ENCODE results near the gene DENND4B.
A peak's percentile ranks its signal among the peaks of the same experiment; 100 is the strongest.

DENND4B gene

GRCh38 chr1:153944005-153944826 lies 2.3 kb downstream of the DENND4B start:
- no peak for DNase-seq

GRCh38 chr1:153942766-153943549 lies 3.6 kb downstream of the DENND4B start:
- no peak for DNase-seq

- DNase-seq = no peak
Measured at GRCh38 chr1:153941826-153942725, 4.4 kb downstream of the DENND4B start.

GRCh38 chr1:153940756-153941155 lies 5.8 kb downstream of the DENND4B start:
- DNase-seq = no peak

GRCh38 chr1:153939476-153939875 lies 7.0 kb downstream of the DENND4B start:
- DNase-seq = no peak

- no peak for DNase-seq
Measured at GRCh38 chr1:153938996-153939395, 7.5 kb downstream of the DENND4B start.

- DNase-seq = no peak
Measured at GRCh38 chr1:153937331-153937730, 9.2 kb downstream of the DENND4B start.

- no peak for DNase-seq
Measured at GRCh38 chr1:153936011-153936802, 10.3 kb downstream of the DENND4B start.

GRCh38 chr1:153934746-153935145 lies 11.8 kb downstream of the DENND4B start:
- no peak for DNase-seq

GRCh38 chr1:153933955-153934354 lies 12.6 kb downstream of the DENND4B start:
- DNase-seq = no peak

- DNase-seq = no peak
Measured at GRCh38 chr1:153933430-153933829, 13.1 kb downstream of the DENND4B start.

- no peak for DNase-seq
Measured at GRCh38 chr1:153932156-153933131, 14.1 kb downstream of the DENND4B start.

- no peak for DNase-seq
Measured at GRCh38 chr1:153929981-153930948, 16.3 kb downstream of the DENND4B start.

GRCh38 chr1:153929426-153929825 lies 17.1 kb downstream of the DENND4B start:
- DNase-seq = no peak

GRCh38 chr1:153928791-153929341 lies 17.7 kb downstream of the DENND4B start:
- no peak for DNase-seq

- no peak for DNase-seq
Measured at GRCh38 chr1:153928245-153928644, 18.3 kb downstream of the DENND4B start.

GRCh38 chr1:153926405-153926804 lies 20.1 kb downstream of the DENND4B start:
- no peak for DNase-seq

GRCh38 chr1:153922972-153923925 lies 23.3 kb downstream of the DENND4B start, which contains the start of gene GATAD2B:
GATAD2B (minus strand) TSS chr1:153922972; CDS start chr1:153828347, 94,625 bp downstream.
- DNase-seq = peak; percentile 99

Measured in NCI-H748 treated with DMSO at 0.1 percent for 48 hours (cell line).